Bronchial epithelial cell (primary cell): ENCODE results near the gene PTPRD. TPM values are rescaled to one million over a fixed set of nuclear protein-coding genes. Genes with fewer than 3 reads are reported as not detected.

Source experiments
- DNase-seq: peaks from one replicate; pipeline ENCODE4 v3.0.0-alpha.2; 2010; ENCODE audit warnings: low read depth
- FAIRE-seq: peaks from 2 replicates; lab custom pipeline; 2011; peaks lifted over from hg19 to GRCh38; lab: Jason Lieb, UNC
- H3K27me3 ChIP-seq: 2 replicates; pipeline ENCODE4 v1.5.1; 2011; ENCODE audit warnings: low read length; ENCODE audit not compliant: control insufficient read depth, insufficient read depth
- H3K36me3 ChIP-seq: 2 replicates; pipeline ENCODE4 v1.5.1; 2011; ENCODE audit warnings: low read length; ENCODE audit not compliant: control insufficient read depth, insufficient read depth
- H3K4me3 ChIP-seq: 2 replicates; pipeline ENCODE4 v1.5.1; 2011; ENCODE audit warnings: mild to moderate bottlenecking, low read depth, low read length, control low read depth
- total RNA-seq: library from RNA; depleted of rRNA; stranded (reverse); fragments of >200 nt; gene quantifications from 2 replicates; pipeline ENCODE4 v1.2.1, GENCODE V29; 2014
- TF ChIP-seq, protein P1 (sequence below): IDR thresholded peaks from 2 replicates; pipeline ENCODE4 v1.5.1; 2011; ENCODE audit warnings: mild to moderate bottlenecking, moderate library complexity, low read length, control low read depth, inconsistent platforms; ENCODE audit not compliant: insufficient read depth, severe bottlenecking

Gene PTPRD
- total RNA-seq, 1 donor from 2014 or later: 2.9 TPM

DNA sequence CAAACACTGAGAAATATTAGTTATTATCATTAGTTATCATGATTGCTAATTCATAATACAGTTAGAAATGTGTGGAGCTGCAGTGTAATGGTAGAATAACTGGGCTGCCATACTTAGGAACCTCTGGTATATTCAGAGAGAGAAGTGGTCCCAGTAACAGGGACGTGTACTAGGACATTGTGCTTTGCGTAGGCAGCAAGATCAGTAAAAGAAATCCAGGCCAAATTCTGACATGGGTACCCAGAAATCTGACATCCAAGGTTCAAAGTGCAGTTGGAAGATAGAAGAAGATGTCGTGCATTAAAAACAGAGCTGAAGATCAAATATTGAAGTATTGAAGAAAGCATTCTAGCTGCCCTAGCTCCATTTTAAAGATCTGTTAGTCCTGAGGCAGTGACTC, 1652.5 kb downstream of the PTPRD start:
- Histone ChIP-seq H3K36me3 (no peaks in the 10 kb centered on the region), H3K4me3 (no peak overlapping the region), H3K27me3 (no peaks in the 10 kb centered on the region)
- TF ChIP-seq, protein P1, sequence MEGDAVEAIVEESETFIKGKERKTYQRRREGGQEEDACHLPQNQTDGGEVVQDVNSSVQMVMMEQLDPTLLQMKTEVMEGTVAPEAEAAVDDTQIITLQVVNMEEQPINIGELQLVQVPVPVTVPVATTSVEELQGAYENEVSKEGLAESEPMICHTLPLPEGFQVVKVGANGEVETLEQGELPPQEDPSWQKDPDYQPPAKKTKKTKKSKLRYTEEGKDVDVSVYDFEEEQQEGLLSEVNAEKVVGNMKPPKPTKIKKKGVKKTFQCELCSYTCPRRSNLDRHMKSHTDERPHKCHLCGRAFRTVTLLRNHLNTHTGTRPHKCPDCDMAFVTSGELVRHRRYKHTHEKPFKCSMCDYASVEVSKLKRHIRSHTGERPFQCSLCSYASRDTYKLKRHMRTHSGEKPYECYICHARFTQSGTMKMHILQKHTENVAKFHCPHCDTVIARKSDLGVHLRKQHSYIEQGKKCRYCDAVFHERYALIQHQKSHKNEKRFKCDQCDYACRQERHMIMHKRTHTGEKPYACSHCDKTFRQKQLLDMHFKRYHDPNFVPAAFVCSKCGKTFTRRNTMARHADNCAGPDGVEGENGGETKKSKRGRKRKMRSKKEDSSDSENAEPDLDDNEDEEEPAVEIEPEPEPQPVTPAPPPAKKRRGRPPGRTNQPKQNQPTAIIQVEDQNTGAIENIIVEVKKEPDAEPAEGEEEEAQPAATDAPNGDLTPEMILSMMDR: no peak
- FAIRE-seq (no peak), DNase-seq (no peak)

DNA sequence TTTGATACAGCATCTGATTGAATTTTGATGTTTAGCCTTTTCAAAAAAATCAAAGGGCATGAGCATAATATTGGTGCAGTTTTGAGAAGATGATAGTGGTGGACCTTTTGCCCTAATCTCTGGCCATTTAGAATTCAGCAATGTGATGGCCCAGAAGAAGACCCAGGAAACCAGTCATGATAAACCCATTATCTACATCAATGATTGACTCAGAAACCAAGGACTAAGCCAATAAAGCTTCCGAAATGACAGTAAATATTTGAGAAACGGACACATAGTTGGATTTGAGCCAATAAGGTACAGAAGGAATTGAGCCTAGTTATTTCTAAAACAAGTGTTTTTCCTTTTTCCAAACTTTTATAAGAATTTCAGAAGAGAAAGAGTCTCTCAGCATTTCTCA, 1654.4 kb downstream of the PTPRD start:
- no peak for DNase-seq
- no peak for FAIRE-seq
- Histone ChIP-seq H3K27me3 (no peaks in the 10 kb centered on the region), H3K36me3 (no peaks in the 10 kb centered on the region), H3K4me3 (no peak overlapping the region)
- TF ChIP-seq, protein P1: no peak

DNA sequence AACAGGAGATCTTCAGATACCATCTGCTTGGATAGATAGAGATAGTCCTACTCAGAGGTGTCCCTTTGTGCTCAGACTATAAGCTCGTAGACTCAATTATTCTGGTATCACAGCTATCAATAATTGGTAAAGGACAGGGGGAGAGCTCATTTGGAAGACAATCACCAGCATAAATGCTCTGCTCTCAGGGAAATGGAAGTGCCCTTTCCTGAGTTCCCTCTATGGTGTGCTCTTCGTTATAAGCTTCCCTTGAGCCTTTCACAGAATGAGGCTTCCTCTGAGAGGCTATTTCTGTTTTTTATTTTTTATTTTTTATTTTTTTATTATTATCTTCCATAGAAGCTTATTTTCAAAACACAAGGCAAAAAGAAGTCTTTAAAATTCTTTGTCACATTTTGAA, 1657.5 kb downstream of the PTPRD start:
- DNase-seq (no peak), FAIRE-seq (no peak)
- H3K27me3 ChIP-seq: no peaks in the 10 kb centered on the region
- H3K36me3 ChIP-seq: no peaks in the 10 kb centered on the region
- H3K4me3 ChIP-seq: no peak overlapping the region
- TF ChIP-seq, protein P1: no peak

DNA sequence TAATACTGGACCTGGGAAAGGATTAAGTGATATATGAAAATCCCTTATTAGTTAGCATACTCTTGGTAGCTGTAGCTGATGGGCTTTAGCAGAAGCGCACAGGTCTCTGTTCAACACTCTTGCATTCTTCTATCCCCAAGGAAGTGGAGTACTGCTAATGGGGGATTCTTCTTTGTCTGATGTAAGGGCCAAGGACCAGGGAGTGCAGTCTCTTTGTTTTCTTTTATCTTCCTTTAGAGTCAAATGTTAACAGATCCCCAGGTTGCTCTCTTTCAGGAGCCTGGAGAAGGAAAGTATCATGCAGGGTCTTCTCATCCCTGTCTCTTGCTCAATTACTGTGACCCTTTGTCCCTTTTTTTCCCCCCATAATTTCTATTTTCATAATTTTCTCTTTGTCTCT, 1666.3 kb downstream of the PTPRD start:
- Histone ChIP-seq H3K4me3 (no peak overlapping the region), H3K36me3 (no peaks in the 10 kb centered on the region), H3K27me3 (no peaks in the 10 kb centered on the region)
- no peak for DNase-seq
- TF ChIP-seq, protein P1: no peak
- no peak for FAIRE-seq

DNA sequence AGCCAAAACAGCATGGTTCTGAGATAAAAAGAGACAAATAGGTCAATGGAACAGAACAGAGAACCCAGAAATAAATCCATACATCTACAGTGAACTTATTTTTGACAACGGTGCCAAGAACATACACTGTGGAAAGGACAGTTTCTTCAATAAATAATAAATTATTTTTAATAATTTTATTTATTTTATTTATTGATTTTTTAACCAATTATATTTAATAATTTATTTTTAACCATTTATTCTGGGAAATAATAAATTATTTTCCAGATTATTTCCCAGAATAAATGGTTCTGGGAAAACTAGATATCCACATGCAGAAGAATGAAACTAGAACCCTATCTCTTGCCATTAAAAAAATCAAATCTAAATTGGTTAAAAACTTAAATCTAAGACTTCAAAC, 1669.4 kb downstream of the PTPRD start:
- no peak overlapping the region for H3K4me3 ChIP-seq
- TF ChIP-seq, protein P1: no peak
- FAIRE-seq (no peak), DNase-seq (no peak)
- no peaks in the 10 kb centered on the region for H3K27me3 ChIP-seq
- no peaks in the 10 kb centered on the region for H3K36me3 ChIP-seq

DNA sequence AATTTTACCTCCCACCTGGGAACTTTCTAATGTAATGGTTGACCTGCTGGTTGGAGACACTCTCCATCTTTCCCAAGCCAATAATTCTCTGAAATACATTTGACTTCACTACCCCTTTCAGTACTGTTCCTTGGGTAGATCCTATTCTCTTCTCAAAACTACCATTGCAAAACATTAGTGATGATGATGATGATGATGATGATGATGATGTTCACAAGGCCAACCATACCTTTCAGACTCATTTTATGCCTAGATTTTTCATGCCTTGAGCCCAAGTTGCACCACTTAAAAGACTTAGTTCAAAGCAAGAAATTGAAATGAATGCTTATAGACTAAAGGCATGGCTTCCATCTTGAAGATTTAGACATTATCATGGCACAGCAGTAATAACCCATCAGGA, 1672.2 kb downstream of the PTPRD start:
- TF ChIP-seq, protein P1: no peak
- H3K4me3 ChIP-seq: no peak overlapping the region
- no peaks in the 10 kb centered on the region for H3K27me3 ChIP-seq
- DNase-seq: no peak
- H3K36me3 ChIP-seq: no peaks in the 10 kb centered on the region
- no peak for FAIRE-seq
